Smooth muscle cell (in vitro differentiated cells): ENCODE measurements around the gene GYG2. TPM values are rescaled to one million over a fixed set of nuclear protein-coding genes. Genes with fewer than 3 reads are reported as not detected.
"Not testable (repeated sequence)": the region's sequence is repeated elsewhere in the genome, so short reads cannot be mapped to it uniquely, and the experiment has no call there.

Source experiments
- DNase-seq: peaks from one replicate; lab custom pipeline; 2025; ENCODE audit not compliant: unreplicated experiment; lab: John Stamatoyannopoulos, UW
- H2AFZ ChIP-seq: fragments of 200-600 bp; sonication (generic); 2 replicates; pipeline ENCODE4 v1.6.0; 2016; ENCODE audit warnings: antibody characterized with exemption, low read depth, mild to moderate bottlenecking
- H3F3A ChIP-seq: fragments of 200-600 bp; sonication (generic); 2 replicates; pipeline ENCODE4 v1.6.0; 2017; ENCODE audit warnings: antibody characterized with exemption, low read depth
- H3K27ac ChIP-seq: fragments of 200-600 bp; sonication (generic); 2 replicates; pipeline ENCODE4 v1.5.1; 2016; ENCODE audit warnings: low read depth, mild to moderate bottlenecking
- H3K27me3 ChIP-seq: fragments of 200-600 bp; sonication (generic); 2 replicates; pipeline ENCODE4 v1.6.1; 2016; ENCODE audit warnings: low read depth, mild to moderate bottlenecking
- H3K36me3 ChIP-seq: fragments of 200-600 bp; sonication (generic); 2 replicates; pipeline ENCODE4 v1.5.1; 2016; ENCODE audit warnings: low read depth
- H3K4me1 ChIP-seq: fragments of 200-600 bp; sonication (generic); 2 replicates; pipeline ENCODE4 v1.5.1; 2016; ENCODE audit warnings: low read depth
- H3K4me2 ChIP-seq: fragments of 200-600 bp; sonication (generic); 2 replicates; pipeline ENCODE4 v1.6.0; 2016; ENCODE audit warnings: mild to moderate bottlenecking
- H3K4me3 ChIP-seq: fragments of 200-600 bp; sonication (generic); 2 replicates; pipeline ENCODE4 v1.5.1; 2016; ENCODE audit warnings: mild to moderate bottlenecking
- H3K79me2 ChIP-seq: fragments of 200-600 bp; sonication (generic); 2 replicates; pipeline ENCODE4 v1.6.0; 2016; ENCODE audit warnings: low read depth, mild to moderate bottlenecking
- H3K9ac ChIP-seq: fragments of 200-600 bp; sonication (generic); 2 replicates; pipeline ENCODE4 v1.6.0; 2016; ENCODE audit warnings: low read depth
- H3K9me3 ChIP-seq: fragments of 200-600 bp; sonication (generic); replicated peaks from 2 replicates; pipeline ENCODE4 v1.5.1; 2016; ENCODE audit warnings: low read depth
- H4K20me1 ChIP-seq: fragments of 200-600 bp; sonication (generic); 2 replicates; pipeline ENCODE4 v1.6.0; 2016; ENCODE audit warnings: low read depth
- WGBS: methylation state at CpG from one replicate; pipeline ENCODE4 v1.1.7; 2016; ENCODE audit warnings: low lambda C conversion rate; 5-methylcytosine and 5-hydroxymethylcytosine counted together
- polyA plus RNA-seq: library from polyadenylated mRNA; unstranded; fragments of >200 nt; fragmentation: Nextera tagmentation; extraction: Ambion mirVana; gene quantifications from 2 replicates; pipeline ENCODE4 v1.2.1, GENCODE V29; 2016
- total RNA-seq: library from RNA; depleted of rRNA; stranded (reverse); fragments of >200 nt; gene quantifications from 2 replicates; pipeline ENCODE4 v1.2.3, GENCODE V29; 2014
- TF ChIP-seq, protein P1 (sequence below): fragments of 200-600 bp; sonication (generic); IDR thresholded peaks from 2 replicates; pipeline ENCODE4 v1.5.1; 2017; ENCODE audit warnings: borderline replicate concordance, mild to moderate bottlenecking, antibody characterized with exemption; ENCODE audit not compliant: insufficient read depth, poor library complexity, severe bottlenecking

The GYG2 gene
- total and polyA plus RNA-seq, 2 experiments from 2014 or later = 23.1 to 44.1 TPM

DNA sequence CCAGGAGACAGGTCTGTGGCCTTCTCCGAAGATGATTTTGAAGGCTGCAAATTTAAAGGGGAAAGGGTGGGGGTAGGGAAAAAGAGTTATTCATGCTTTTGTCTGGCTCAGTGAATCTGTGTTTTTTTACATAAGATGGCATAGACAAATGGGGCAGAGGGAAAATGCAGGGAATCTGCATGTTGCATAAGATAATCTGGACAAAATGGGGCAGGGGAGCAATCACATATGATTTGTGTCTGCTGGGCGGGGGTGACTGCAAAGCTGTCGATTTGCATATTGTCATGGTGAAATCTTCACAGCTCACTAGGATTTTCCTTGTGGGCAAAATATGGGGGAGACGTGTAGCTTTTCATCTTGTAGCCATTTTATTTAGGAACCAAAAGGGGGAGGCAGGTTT is 29.4 kb upstream of the GYG2 start:
- no peak overlapping the region for H3K4me2 ChIP-seq
- TF ChIP-seq, protein P1, sequence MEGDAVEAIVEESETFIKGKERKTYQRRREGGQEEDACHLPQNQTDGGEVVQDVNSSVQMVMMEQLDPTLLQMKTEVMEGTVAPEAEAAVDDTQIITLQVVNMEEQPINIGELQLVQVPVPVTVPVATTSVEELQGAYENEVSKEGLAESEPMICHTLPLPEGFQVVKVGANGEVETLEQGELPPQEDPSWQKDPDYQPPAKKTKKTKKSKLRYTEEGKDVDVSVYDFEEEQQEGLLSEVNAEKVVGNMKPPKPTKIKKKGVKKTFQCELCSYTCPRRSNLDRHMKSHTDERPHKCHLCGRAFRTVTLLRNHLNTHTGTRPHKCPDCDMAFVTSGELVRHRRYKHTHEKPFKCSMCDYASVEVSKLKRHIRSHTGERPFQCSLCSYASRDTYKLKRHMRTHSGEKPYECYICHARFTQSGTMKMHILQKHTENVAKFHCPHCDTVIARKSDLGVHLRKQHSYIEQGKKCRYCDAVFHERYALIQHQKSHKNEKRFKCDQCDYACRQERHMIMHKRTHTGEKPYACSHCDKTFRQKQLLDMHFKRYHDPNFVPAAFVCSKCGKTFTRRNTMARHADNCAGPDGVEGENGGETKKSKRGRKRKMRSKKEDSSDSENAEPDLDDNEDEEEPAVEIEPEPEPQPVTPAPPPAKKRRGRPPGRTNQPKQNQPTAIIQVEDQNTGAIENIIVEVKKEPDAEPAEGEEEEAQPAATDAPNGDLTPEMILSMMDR = no peak
- H3K4me3 ChIP-seq = no peak overlapping the region
- no peaks in the 10 kb centered on the region for H3K79me2 ChIP-seq
- no peaks in the 10 kb centered on the region for H4K20me1 ChIP-seq
- H3K4me1 ChIP-seq = peaks cover 5% of the 10 kb centered on the region
- H3F3A ChIP-seq = peaks cover 10% of the 10 kb centered on the region
- DNase-seq = no peak
- 63% methylated on average over 4 of the region's 4 CpGs for WGBS
- peak overlapping the region; percentile 24 for H3K27ac ChIP-seq
- no peaks in the 10 kb centered on the region for H3K36me3 ChIP-seq
- no peaks in the 10 kb centered on the region for H3K9me3 ChIP-seq
- H2AFZ ChIP-seq = no peak overlapping the region
- H3K27me3 ChIP-seq = no peaks in the 10 kb centered on the region
- H3K9ac ChIP-seq = no peak overlapping the region

DNA sequence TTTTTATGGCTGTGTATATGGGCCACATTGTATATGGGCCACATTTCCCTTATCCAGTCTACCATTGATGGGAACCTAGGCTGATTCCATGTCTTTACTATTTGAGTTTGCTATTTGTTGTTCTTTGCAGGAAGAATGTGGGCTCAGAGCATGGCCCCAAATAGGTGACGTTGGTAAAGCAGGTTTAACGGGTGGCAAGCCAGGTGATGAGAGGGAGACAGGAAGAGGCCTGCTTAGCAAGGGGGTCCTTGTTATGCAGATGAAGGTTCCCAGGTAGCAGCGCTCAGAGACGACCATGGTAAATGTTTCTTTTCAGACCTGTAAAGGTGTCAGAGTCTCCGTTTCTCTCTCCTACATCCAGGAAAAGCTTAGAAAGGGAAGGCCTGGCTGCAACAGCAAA is 28.8 kb upstream of the GYG2 start:
- H3K36me3 ChIP-seq, H4K20me1 ChIP-seq, H3K4me2 ChIP-seq, H3K4me1 ChIP-seq, H3K9ac ChIP-seq, H2AFZ ChIP-seq, DNase-seq, H3K9me3 ChIP-seq, H3K79me2 ChIP-seq, H3K27me3 ChIP-seq, H3K4me3 ChIP-seq: not testable (repeated sequence)
- Histone ChIP-seq H3F3A (peaks cover 10% of the 10 kb centered on the region), H3K27ac (peak overlapping the region; percentile 24)
- 52% methylated on average over 5 of the region's 5 CpGs for WGBS

DNA sequence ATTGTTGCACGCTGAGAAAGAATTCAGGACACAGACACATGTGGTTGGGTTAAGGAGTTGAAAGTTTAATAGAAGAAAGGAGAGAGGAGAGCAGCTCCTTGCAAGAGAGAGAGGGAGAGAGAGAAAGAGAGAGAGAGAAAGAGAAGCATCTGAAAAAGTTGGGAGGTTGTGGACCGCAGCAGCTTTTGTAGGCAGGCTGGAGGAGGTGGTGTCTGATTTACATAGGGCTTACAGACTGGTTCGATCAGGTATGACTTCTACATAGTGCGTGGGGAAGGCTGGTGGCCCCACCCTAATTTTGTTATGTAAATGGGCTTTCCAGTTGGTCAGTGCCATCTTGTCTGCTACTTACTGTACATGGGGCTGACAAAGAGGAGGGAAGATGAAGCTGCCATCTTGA is 27.5 kb upstream of the GYG2 start:
- Histone ChIP-seq H3K9ac (no peak overlapping the region), H3K9me3 (no peaks in the 10 kb centered on the region), H3K27me3 (no peaks in the 10 kb centered on the region), H3K4me3 (no peak overlapping the region), H3K36me3 (no peaks in the 10 kb centered on the region), H4K20me1 (no peaks in the 10 kb centered on the region), H3K4me1 (peaks cover 17% of the 10 kb centered on the region), H3K27ac (no peak overlapping the region), H2AFZ (no peak overlapping the region), H3F3A (peaks cover 19% of the 10 kb centered on the region), H3K4me2 (no peak overlapping the region), H3K79me2 (no peaks in the 10 kb centered on the region)
- 81% methylated on average over 4 of the region's 4 CpGs for WGBS
- TF ChIP-seq, protein P1 = no peak
- no peak for DNase-seq

DNA sequence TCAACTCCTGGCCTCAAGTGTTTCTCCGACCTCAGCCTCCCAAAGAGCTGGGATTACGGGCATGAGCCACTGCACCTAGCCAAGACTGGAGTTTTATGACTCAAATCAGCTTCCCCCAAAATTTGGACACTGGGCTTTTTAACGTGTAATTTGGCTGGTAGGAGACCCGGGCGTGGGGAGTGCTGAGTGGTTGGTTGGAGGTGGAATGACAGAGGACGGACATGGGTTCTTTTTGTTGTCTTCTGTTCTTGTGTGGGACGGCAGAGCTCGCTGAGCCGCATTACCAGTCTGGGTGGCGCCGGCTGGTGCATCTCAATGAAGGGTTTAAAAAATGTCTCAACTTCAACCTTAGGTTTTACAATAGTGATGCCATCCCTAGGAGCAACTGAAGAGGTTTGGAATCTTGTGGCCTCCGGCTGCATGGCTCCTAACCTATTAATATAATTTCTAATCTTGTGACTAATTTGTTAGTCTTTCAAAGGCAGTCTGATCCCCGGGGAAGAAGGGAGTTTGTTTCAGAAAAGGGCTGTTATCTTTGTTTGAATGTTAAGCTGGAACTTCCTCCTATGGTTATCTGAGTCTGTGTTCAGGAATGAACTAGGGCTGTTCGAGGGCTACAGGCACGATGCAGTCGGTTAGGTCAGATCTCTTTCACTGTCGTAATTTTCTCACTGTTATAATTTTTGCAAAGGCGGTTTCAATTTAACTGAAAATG is 26.2 kb upstream of the GYG2 start:
- not testable (repeated sequence) for H4K20me1 ChIP-seq, H3K4me3 ChIP-seq, H3K9me3 ChIP-seq, H3K27me3 ChIP-seq, H2AFZ ChIP-seq, DNase-seq, H3K79me2 ChIP-seq, H3K36me3 ChIP-seq
- Histone ChIP-seq H3F3A (peaks cover 20% of the 10 kb centered on the region), H3K27ac (peak overlapping the region; percentile 99), H3K4me2 (peak overlapping the region; percentile 69), H3K9ac (peak overlapping the region; percentile 72), H3K4me1 (peaks cover 17% of the 10 kb centered on the region)
- WGBS = 5% methylated on average over 18 of the region's 18 CpGs

DNA sequence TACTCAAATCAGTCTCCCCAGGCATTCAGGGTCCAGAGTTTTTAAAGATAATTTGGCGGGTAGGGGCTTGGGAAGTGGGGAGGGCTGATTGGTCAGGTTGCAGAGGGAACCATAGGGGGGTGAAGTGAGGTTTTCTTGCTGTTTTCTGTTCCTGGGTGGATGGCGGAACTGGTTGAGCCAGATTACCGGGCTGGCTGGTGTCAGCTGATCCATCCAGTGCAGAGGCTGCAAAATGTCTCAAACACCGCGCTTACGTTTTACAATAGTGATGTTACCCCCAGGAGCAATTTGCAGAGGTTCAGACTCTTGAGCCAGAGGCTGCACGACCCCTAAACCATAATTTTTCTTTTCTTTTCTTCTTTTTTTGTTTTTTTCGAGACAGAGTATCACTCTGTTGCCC is 25.2 kb upstream of the GYG2 start:
- H3K27me3 ChIP-seq, H3K4me3 ChIP-seq, H3K9me3 ChIP-seq, H3K36me3 ChIP-seq, DNase-seq, H4K20me1 ChIP-seq, H3K79me2 ChIP-seq, H2AFZ ChIP-seq: not testable (repeated sequence)
- Histone ChIP-seq H3F3A (peaks cover 20% of the 10 kb centered on the region), H3K9ac (peak overlapping the region; percentile 92), H3K4me1 (peaks cover 17% of the 10 kb centered on the region), H3K4me2 (peak overlapping the region; percentile 23), H3K27ac (peak overlapping the region; percentile 99)
- WGBS = 13% methylated on average over 8 of the region's 8 CpGs

DNA sequence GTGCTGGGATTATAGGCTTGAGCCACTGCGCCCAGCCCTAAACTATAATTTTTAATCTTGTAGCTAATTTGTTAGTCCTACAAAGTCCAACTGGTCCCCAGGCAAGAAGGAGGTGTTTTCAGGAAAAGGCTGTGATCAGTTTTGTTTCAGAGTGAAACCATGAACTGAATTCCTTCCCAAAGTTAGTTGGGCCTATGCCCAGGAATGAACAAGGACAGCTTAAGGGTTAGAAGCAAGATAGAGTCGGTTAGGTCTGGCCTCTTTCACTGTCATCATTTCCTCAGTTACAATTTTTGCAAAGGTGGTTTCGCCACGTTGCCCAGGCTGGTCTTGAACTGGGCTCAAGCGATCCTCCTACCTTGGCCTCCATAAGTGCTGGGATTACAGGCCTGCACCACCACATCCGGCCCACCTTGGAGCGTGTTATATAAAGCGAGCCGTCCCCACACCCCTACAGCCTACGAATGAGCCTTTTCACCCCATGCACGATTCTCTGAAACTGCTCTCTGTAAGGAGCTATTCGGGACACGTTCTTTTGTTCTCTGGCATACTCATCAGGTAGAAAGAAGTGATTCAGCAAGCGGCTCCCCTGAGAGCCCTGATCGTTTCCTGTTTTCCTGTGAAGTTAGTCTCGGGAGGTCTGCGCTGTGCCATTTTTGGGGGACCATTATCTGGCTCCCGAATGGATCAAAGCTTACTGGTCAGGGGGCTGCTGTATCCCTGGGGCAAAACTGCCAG is 24.5 kb upstream of the GYG2 start:
- H3K27ac ChIP-seq = peak overlapping the region; percentile 99
- H3K79me2 ChIP-seq = not testable (repeated sequence)

DNA sequence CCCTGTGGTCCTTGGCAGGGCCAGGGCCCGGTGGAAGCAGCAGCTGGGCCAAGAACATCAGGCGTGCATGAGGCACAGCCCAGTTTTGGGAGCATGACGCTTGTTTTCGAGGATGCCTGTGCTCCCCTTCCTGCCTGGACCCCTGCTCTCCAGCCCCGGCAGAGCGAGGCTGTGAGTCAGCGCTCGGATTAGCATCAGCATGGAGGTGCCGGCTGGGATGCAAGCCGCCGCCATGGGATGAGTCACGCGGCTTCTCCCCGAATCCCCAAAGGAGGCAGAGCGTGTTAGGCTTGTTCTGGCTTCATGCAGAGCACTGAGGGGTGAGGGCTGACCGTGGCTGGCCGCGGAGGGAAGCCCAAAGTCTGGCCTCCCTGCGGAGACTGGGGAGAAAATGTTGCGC is 23.9 kb upstream of the GYG2 start:
- peak overlapping the region; percentile 99 for H3K27ac ChIP-seq
- not testable (repeated sequence) for H3K79me2 ChIP-seq, H3K4me3 ChIP-seq, H4K20me1 ChIP-seq, H3K36me3 ChIP-seq, H3K9me3 ChIP-seq, H3K27me3 ChIP-seq
- peak overlapping the region; percentile 73 for H3K4me2 ChIP-seq
- 4% methylated on average over 20 of the region's 20 CpGs for WGBS
- peak; percentile 40 for DNase-seq
- H3K9ac ChIP-seq = peak overlapping the region; percentile 92
- peaks cover 20% of the 10 kb centered on the region for H3F3A ChIP-seq
- H2AFZ ChIP-seq = peak overlapping the region; percentile 16
- H3K4me1 ChIP-seq = peaks cover 17% of the 10 kb centered on the region

More for the DNA sequence above, 24.5 kb upstream of the GYG2 start:
- not testable (repeated sequence) for H3K9me3 ChIP-seq, H3K36me3 ChIP-seq, H3K4me3 ChIP-seq, H3K27me3 ChIP-seq, DNase-seq, H2AFZ ChIP-seq, H4K20me1 ChIP-seq
- peaks cover 20% of the 10 kb centered on the region for H3F3A ChIP-seq
- H3K9ac ChIP-seq = peak overlapping the region; percentile 92
- peaks cover 17% of the 10 kb centered on the region for H3K4me1 ChIP-seq
- peak overlapping the region; percentile 57 for H3K4me2 ChIP-seq
- 33% methylated on average over 18 of the region's 18 CpGs for WGBS
